WTC11 (cell line): ENCODE data around the gene DOCK8. TPM values are rescaled to one million over a fixed set of nuclear protein-coding genes. Genes with fewer than 3 reads are reported as not detected.

Experiments used
- ATAC-seq: fragments of 200-7000 bp; cut with Tn5 transposase; 2 replicates; pipeline ENCODE4 v1.10.0; 2021; ENCODE audit warnings: mild to moderate bottlenecking, moderate library complexity
- CTCF ChIA-PET: fragments of 300-600 bp; sonication (Branson Sonifier 250); formaldehyde crosslinking; loops from one replicate; lab custom pipeline; 2021; ENCODE audit warnings: antibody characterized with exemption; lab: Charles Lee
- POLR2A ChIA-PET: fragments of 350-600 bp; sonication (Branson Sonifier 250); formaldehyde crosslinking; loops from one replicate; lab custom pipeline; 2021; ENCODE audit warnings: antibody characterized with exemption; lab: Charles Lee
- DNase-seq: peaks from one replicate; pipeline ENCODE4 v3.0.0; 2021; ENCODE audit warnings: low spot score
- H3K27ac Mint-ChIP-seq: 2 replicates; pipeline ENCODE4 v1.8.0; 2021; ENCODE audit warnings: mixed read lengths
- H3K27me3 Mint-ChIP-seq: 2 replicates; pipeline ENCODE4 v1.8.0; 2021; ENCODE audit warnings: low read depth, mild to moderate bottlenecking, moderate library complexity, mixed read lengths
- H3K36me3 Mint-ChIP-seq: 2 replicates; pipeline ENCODE4 v1.8.0; 2021; ENCODE audit warnings: mixed read lengths
- H3K4me1 Mint-ChIP-seq: 2 replicates; pipeline ENCODE4 v1.8.0; 2022; ENCODE audit warnings: mixed read lengths
- H3K4me3 Mint-ChIP-seq: 2 replicates; pipeline ENCODE4 v1.8.0; 2021; ENCODE audit warnings: mild to moderate bottlenecking, moderate library complexity, mixed read lengths
- H3K9me3 Mint-ChIP-seq: 2 replicates; pipeline ENCODE4 v1.8.0; 2021; ENCODE audit warnings: mixed read lengths
- ATF1 ChIP-seq: sonication (generic); formaldehyde crosslinking; IDR thresholded peaks from 2 replicates; pipeline ENCODE4 v1.8.1; 2023; ENCODE audit warnings: mild to moderate bottlenecking, moderate library complexity, missing genetic modification reagents
- CBFB ChIP-seq: sonication (generic); formaldehyde crosslinking; IDR thresholded peaks from 2 replicates; pipeline ENCODE4 v1.8.1; 2022; ENCODE audit warnings: mild to moderate bottlenecking, low read depth, missing genetic modification reagents
- FOXK1 ChIP-seq: sonication (generic); formaldehyde crosslinking; IDR thresholded peaks from 2 replicates; pipeline ENCODE4 v1.8.0; 2022; ENCODE audit warnings: mild to moderate bottlenecking, moderate library complexity, missing genetic modification reagents
- JUN ChIP-seq: sonication (generic); formaldehyde crosslinking; IDR thresholded peaks from 2 replicates; pipeline ENCODE4 v1.8.0; 2023; ENCODE audit warnings: mild to moderate bottlenecking, missing genetic modification reagents
- NFE2L1 ChIP-seq: sonication (generic); formaldehyde crosslinking; IDR thresholded peaks from 2 replicates; pipeline ENCODE4 v1.8.1; 2023; ENCODE audit warnings: missing genetic modification reagents
- OVOL2 ChIP-seq: fragments of 250-450 bp; sonication (Bioruptor Pico); IDR thresholded peaks from 2 replicates; pipeline ENCODE4 v1.9.0; 2021; ENCODE audit warnings: mild to moderate bottlenecking, borderline replicate concordance
- PRRX2 ChIP-seq: fragments of 250-450 bp; sonication (Bioruptor Pico); IDR thresholded peaks from 2 replicates; pipeline ENCODE4 v1.8.0; 2021; ENCODE audit warnings: mild to moderate bottlenecking
- RORB ChIP-seq: fragments of 250-450 bp; sonication (Bioruptor Pico); IDR thresholded peaks from 2 replicates; pipeline ENCODE4 v1.9.0; 2021; ENCODE audit warnings: mild to moderate bottlenecking
- ZNF232 ChIP-seq: sonication (generic); formaldehyde crosslinking; IDR thresholded peaks from 2 replicates; pipeline ENCODE4 v1.8.0; 2022; ENCODE audit warnings: mild to moderate bottlenecking, missing genetic modification reagents
- ZNF263 ChIP-seq: sonication (generic); formaldehyde crosslinking; IDR thresholded peaks from 2 replicates; pipeline ENCODE4 v1.8.1; 2022; ENCODE audit warnings: low read depth, mild to moderate bottlenecking, moderate library complexity, missing genetic modification reagents
- total RNA-seq: library from RNA; stranded (reverse); gene quantifications from 3 replicates; pipeline ENCODE4 v1.2.3, GENCODE V29; 2021
- TF ChIP-seq, protein P1 (sequence below): sonication (generic); formaldehyde crosslinking; IDR thresholded peaks from 2 replicates; pipeline ENCODE4 v1.8.1; 2023; ENCODE audit warnings: mild to moderate bottlenecking, missing genetic modification reagents, moderate library complexity
- TF ChIP-seq, protein P2 (sequence below): sonication (generic); formaldehyde crosslinking; IDR thresholded peaks from 2 replicates; pipeline ENCODE4 v1.8.0; 2022; ENCODE audit warnings: mild to moderate bottlenecking, missing genetic modification reagents
- TF ChIP-seq, protein P3 (sequence below): fragments of 250-450 bp; sonication (Bioruptor Pico); IDR thresholded peaks from 2 replicates; pipeline ENCODE4 v1.9.0; 2021; ENCODE audit warnings: moderate library complexity, mild to moderate bottlenecking, inconsistent platforms, borderline replicate concordance
- TF ChIP-seq, protein P4 (sequence below): sonication (generic); formaldehyde crosslinking; conservative IDR thresholded peaks from 2 replicates; pipeline ENCODE4 v1.8.1; 2022; ENCODE audit warnings: mild to moderate bottlenecking, missing genetic modification reagents
- TF ChIP-seq, protein P5 (sequence below): sonication (generic); formaldehyde crosslinking; IDR thresholded peaks from 2 replicates; pipeline ENCODE4 v1.8.0; 2022; ENCODE audit warnings: missing genetic modification reagents
- TF ChIP-seq, protein P6 (sequence below): sonication (generic); formaldehyde crosslinking; IDR thresholded peaks from 2 replicates; pipeline ENCODE4 v1.8.0; 2023; ENCODE audit warnings: missing genetic modification reagents, mild to moderate bottlenecking, borderline replicate concordance

DOCK8 gene
- total RNA-seq, 1 experiment from 2014 or later = 3.2 TPM

DNA sequence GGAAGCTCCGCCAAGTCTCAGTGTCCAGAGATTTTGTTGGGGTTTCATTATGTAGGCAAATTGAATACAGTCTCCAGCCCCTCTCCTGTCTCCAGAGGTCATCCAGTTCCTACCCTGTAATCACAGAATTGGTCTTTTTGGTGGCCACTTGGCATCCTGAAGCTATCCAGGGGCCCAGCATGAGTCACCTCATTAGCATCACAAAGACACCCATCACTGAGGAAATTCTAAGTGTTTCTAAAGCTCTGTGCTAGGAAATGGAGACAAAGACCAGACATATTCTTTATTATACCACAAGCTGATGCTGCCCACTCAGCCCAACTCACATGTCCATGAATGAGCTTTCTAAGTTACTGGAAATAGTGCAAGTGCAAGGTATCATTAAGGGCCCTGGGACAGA is 229.9 kb downstream of the DOCK8 start:
- ChIA-PET POLR2A (interaction anchor here (0.6 to 1.0 kb wide), 2 partner anchors 14 to 60 kb away, joined by 3 read pairs; partner anchors contain the start of gene KANK1), CTCF (interaction anchor here (0.5 kb wide), 1 partner anchor 84 kb away, joined by 3 read pairs; no protein-coding TSS in a partner anchor)
- no peak overlapping the region for H3K27ac Mint-ChIP-seq
- H3K27me3 Mint-ChIP-seq = no peaks in the 10 kb centered on the region
- H3K9me3 Mint-ChIP-seq = peaks cover 22% of the 10 kb centered on the region
- TF ChIP-seq NFE2L1 (CRISPR knock-in tag) = no peak
- TF ChIP-seq, protein P1, sequence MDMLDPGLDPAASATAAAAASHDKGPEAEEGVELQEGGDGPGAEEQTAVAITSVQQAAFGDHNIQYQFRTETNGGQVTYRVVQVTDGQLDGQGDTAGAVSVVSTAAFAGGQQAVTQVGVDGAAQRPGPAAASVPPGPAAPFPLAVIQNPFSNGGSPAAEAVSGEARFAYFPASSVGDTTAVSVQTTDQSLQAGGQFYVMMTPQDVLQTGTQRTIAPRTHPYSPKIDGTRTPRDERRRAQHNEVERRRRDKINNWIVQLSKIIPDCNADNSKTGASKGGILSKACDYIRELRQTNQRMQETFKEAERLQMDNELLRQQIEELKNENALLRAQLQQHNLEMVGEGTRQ (CRISPR knock-in tag) = no peak
- TF ChIP-seq JUN (CRISPR knock-in tag) = no peak
- TF ChIP-seq FOXK1 (CRISPR knock-in tag) = no peak
- no peak for TF ChIP-seq ZNF232 (CRISPR knock-in tag)
- no peak for TF ChIP-seq CBFB (CRISPR knock-in tag)
- TF ChIP-seq ZNF263 (CRISPR knock-in tag) = no peak
- TF ChIP-seq, protein P2, sequence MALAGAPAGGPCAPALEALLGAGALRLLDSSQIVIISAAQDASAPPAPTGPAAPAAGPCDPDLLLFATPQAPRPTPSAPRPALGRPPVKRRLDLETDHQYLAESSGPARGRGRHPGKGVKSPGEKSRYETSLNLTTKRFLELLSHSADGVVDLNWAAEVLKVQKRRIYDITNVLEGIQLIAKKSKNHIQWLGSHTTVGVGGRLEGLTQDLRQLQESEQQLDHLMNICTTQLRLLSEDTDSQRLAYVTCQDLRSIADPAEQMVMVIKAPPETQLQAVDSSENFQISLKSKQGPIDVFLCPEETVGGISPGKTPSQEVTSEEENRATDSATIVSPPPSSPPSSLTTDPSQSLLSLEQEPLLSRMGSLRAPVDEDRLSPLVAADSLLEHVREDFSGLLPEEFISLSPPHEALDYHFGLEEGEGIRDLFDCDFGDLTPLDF = no peak
- TF ChIP-seq OVOL2 = no peak
- TF ChIP-seq, protein P3, sequence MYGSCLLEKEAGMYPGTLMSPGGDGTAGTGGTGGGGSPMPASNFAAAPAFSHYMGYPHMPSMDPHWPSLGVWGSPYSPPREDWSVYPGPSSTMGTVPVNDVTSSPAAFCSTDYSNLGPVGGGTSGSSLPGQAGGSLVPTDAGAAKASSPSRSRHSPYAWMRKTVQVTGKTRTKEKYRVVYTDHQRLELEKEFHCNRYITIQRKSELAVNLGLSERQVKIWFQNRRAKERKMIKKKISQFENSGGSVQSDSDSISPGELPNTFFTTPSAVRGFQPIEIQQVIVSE = no peak
- TF ChIP-seq, protein P4, sequence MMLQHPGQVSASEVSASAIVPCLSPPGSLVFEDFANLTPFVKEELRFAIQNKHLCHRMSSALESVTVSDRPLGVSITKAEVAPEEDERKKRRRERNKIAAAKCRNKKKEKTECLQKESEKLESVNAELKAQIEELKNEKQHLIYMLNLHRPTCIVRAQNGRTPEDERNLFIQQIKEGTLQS (CRISPR knock-in tag) = no peak
- no peak for TF ChIP-seq ATF1 (CRISPR knock-in tag)
- no peak for TF ChIP-seq RORB (CRISPR knock-in tag)
- no peak for TF ChIP-seq PRRX2
- TF ChIP-seq, protein P5, sequence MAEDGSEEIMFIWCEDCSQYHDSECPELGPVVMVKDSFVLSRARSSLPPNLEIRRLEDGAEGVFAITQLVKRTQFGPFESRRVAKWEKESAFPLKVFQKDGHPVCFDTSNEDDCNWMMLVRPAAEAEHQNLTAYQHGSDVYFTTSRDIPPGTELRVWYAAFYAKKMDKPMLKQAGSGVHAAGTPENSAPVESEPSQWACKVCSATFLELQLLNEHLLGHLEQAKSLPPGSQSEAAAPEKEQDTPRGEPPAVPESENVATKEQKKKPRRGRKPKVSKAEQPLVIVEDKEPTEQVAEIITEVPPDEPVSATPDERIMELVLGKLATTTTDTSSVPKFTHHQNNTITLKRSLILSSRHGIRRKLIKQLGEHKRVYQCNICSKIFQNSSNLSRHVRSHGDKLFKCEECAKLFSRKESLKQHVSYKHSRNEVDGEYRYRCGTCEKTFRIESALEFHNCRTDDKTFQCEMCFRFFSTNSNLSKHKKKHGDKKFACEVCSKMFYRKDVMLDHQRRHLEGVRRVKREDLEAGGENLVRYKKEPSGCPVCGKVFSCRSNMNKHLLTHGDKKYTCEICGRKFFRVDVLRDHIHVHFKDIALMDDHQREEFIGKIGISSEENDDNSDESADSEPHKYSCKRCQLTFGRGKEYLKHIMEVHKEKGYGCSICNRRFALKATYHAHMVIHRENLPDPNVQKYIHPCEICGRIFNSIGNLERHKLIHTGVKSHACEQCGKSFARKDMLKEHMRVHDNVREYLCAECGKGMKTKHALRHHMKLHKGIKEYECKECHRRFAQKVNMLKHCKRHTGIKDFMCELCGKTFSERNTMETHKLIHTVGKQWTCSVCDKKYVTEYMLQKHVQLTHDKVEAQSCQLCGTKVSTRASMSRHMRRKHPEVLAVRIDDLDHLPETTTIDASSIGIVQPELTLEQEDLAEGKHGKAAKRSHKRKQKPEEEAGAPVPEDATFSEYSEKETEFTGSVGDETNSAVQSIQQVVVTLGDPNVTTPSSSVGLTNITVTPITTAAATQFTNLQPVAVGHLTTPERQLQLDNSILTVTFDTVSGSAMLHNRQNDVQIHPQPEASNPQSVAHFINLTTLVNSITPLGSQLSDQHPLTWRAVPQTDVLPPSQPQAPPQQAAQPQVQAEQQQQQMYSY (CRISPR knock-in tag) = no peak
- TF ChIP-seq, protein P6, sequence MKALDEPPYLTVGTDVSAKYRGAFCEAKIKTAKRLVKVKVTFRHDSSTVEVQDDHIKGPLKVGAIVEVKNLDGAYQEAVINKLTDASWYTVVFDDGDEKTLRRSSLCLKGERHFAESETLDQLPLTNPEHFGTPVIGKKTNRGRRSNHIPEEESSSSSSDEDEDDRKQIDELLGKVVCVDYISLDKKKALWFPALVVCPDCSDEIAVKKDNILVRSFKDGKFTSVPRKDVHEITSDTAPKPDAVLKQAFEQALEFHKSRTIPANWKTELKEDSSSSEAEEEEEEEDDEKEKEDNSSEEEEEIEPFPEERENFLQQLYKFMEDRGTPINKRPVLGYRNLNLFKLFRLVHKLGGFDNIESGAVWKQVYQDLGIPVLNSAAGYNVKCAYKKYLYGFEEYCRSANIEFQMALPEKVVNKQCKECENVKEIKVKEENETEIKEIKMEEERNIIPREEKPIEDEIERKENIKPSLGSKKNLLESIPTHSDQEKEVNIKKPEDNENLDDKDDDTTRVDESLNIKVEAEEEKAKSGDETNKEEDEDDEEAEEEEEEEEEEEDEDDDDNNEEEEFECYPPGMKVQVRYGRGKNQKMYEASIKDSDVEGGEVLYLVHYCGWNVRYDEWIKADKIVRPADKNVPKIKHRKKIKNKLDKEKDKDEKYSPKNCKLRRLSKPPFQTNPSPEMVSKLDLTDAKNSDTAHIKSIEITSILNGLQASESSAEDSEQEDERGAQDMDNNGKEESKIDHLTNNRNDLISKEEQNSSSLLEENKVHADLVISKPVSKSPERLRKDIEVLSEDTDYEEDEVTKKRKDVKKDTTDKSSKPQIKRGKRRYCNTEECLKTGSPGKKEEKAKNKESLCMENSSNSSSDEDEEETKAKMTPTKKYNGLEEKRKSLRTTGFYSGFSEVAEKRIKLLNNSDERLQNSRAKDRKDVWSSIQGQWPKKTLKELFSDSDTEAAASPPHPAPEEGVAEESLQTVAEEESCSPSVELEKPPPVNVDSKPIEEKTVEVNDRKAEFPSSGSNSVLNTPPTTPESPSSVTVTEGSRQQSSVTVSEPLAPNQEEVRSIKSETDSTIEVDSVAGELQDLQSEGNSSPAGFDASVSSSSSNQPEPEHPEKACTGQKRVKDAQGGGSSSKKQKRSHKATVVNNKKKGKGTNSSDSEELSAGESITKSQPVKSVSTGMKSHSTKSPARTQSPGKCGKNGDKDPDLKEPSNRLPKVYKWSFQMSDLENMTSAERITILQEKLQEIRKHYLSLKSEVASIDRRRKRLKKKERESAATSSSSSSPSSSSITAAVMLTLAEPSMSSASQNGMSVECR (CRISPR knock-in tag) = no peak
- peaks cover 22% of the 10 kb centered on the region for H3K36me3 Mint-ChIP-seq
- no peak overlapping the region for H3K4me3 Mint-ChIP-seq
- peaks cover 20% of the 10 kb centered on the region for H3K4me1 Mint-ChIP-seq
- ATAC-seq (peak; percentile 86), DNase-seq (no peak)
